Lung microvascular endothelial cell (primary cell): ENCODE measurements around the gene FMNL2. TPM values are rescaled to one million over a fixed set of nuclear protein-coding genes. Genes with fewer than 3 reads are reported as not detected.

Experiments used
- DNase-seq, 2 donors: peaks; one replicate each; pipeline versions ENCODE4 v3.0.0 to v3.0.0-alpha.2; 2010; ENCODE audit warnings: low read depth in 2 of 2
- total RNA-seq: library from RNA; depleted of rRNA; stranded (reverse); fragments of >200 nt; gene quantifications from 2 replicates; pipeline ENCODE4 v1.2.1, GENCODE V29; 2014

Gene FMNL2
- total RNA-seq, 1 donor from 2014 or later = 48.4 TPM

DNA sequence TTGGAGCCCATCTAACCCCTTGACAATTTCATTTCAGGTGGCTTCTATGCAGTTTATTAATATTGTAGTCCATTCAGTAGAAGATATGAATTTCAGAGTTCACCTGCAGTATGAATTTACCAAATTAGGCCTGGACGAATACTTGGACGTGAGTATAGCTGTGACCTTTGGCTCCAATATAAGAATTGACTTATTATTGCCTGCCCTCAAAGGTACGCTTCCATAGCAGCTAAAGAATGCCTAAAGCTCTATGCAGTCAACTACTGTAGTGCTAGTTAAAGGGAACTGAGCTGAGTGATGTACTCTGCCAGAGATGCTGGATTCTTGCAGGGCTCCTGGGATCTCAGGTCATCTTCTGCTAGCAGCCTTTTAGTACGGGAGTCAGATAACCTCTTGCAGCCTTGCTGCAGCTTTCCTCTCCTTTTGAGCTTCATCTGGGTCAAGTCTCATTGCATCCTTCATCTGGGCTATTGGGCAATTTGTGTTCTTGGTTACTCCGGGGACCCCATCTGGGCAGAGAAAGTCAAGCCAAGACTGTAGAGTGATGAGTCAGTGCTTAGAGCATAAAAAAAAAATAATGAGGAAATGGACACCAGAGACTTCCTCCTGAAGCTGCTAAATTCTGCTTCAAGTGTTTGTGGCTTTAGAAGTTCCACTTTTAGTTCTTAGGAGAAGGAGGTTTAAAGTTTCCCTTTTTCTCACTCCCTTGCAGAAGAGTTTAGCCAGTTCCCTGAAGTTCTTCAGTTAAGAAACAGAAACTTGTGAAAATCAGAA is 276.7 kb downstream of the FMNL2 start:
- DNase-seq = peak in 1 of 2 donors; percentile 74

DNA sequence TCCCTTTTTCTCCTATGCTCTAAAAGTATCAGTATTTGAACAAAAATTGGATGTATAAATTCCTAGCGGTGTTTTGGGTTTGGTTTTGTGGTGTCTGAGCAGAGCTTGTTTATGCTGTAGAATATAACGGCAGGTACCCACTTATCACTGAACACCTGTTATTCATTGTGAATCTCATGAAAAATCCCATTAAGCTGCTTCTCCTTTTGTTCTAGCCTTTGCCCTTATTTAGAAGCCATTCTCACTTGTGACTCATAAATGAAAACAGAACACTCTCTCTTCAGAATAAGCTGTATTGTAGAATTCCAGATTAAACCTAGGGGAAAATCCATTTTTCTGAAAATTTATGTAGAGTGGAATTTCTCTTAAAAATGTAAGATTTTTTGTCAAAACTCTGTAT is 278.3 kb downstream of the FMNL2 start:
- DNase-seq = no peak

DNA sequence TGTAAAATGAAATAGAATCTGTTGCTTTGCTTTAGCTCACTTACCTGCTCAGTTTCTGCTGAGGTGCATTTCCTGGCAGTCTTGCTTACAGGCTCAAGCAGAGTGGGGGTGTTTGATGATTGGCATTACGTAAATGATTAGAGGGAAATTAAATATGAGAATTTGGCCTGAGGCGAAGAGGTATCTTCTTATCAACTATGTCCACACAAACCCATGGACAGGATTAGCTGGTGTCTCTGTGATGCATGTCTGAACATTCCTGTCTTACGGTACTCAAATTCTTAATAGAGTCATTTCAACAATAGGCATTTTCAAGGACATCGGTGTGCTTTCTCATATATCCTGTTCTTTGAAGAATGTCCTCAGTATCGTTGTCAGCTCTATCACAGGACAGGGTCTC is 280.2 kb downstream of the FMNL2 start:
- DNase-seq = no peak

DNA sequence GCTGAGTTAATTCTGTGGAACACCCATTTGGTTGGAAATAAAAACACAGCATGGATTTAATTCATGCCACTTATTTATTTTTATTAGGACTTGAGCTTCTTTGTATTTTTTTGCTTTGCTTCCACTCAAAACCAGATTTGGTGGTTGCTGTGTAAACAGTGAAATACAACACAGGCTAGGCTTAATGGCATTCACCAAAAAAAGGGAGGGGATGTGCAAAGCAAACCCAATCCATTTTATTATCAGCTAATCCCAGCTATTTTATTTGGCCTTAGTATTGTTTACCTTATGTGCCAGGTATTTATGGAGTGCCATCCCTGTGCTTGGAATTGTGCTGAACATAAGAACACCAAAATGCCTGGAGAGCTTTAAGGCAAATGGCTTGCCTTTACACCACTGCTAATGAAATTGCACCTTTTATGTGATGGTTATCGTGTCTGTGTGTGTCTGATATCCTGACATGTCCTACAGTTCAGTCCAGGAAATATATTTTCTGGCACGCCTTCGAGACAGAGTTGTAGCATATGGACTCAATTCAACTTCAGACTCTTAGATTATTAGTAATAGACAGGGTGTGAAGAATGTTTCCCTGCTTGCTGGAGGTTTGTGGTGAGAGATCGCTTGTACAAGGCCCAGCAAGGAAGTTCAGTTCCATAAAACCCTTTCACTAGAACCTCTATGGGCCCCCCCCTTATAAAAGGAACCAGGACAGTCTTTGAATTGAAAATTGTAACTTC is 282.6 kb downstream of the FMNL2 start:
- peak in 1 of 2 donors; percentile 64 for DNase-seq

DNA sequence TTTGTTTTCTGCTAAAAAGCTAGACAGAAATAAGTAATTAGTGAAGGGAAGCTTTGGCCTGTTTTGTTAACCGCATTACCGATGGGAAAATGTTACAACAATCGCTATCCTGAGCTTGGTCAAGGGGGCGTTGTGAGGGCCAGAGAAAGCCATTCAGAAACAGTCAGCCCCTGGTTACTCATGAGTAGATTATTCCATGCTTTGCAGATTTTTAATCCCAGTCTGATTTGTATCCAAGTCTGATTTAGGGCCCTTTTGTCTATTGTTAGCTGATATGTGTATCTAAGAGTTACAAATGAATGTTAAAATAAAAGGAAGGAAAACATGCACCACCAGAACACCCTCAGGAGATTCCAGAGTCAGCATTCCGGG is 283.2 kb downstream of the FMNL2 start:
- DNase-seq = peak in 1 of 2 donors; percentile 66

DNA sequence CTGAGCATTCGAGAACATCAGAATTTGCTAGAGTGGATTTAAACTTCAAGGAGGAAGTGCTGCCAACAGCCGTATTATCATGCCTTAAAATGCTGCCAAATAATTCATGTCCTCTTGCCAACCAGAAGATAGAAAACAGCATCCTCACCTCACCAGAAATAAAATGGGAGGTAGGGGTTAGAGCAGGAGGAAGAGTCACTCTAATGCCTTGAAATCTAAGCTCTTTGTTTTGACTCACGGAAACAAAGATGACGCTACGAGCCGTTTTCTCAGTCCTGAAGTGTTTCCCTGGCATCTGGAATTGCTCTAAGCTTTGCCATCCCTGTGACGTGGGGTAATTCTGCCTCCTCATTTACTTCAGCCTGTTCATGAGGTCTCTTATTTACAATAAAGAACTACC is 285.2 kb downstream of the FMNL2 start:
- no peak for DNase-seq

DNA sequence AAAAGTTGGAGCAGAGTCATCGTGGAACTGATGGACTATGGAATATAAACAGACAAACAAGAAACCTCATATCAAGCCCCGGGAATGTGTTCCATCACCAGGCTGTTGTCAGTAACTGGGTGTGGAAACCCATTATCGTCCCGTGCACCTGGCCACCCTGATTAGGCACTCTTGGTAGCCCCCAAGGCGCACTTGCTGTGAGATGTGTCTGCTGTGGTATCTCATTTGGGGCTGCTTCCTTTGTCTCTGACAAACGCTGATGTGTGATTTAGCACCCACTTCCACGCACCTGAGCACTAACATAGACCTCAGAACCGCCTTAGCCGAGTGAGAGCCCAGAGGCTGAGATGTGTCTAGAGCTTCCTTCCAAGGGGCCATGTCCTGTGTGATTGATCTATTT is 286.0 kb downstream of the FMNL2 start:
- no peak for DNase-seq

DNA sequence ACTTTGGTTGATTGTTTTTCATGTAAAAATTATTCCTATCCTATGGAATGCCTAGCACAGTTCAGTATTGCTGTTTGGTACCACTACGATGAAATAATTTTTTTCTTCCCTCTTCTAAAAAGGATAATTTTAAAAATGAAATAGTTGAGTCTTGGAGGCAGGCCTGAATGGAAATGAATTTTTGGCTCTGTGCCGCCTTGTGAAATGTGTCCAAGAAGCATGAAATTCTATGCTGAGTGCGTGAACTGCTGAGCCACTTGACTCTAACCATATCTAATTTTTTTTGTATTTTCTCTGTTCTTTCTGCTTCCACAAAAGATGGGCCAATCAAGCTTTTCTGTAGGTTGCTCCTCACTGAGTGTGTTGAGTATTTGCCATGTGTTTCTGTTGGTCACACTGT is 287.2 kb downstream of the FMNL2 start:
- DNase-seq = no peak

DNA sequence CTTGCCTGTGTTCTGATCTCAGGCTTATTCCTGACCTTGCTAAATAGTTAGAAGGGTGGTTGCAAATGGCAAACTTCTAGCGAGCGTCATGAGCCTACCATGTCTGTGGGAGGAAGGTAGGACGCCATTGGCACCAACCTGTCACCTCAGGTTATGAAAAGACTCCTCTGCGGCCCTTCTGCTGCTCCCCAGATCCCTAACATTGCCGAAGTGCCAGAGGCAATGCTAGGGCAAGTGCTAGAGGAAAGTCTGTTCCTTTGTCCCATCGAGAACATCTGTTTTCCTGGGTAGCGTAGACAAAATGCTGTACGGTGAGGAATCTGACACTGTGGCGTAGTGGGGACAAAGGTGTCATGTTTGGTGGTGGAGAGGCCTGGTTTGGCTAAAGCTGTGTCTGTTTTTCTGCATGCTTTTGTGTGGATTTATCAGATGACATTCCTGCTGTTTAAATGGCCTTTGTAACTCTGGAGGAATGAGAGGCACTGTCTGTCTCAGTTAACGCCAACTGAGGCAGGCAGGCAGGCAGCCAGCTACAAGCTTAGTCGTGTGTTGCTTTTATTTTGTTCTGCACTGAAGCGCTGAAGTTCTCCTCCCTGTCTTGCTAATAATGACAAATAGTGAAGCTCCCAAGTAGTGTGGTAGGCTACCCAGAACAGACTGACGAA is 288.2 kb downstream of the FMNL2 start:
- DNase-seq = no peak

DNA sequence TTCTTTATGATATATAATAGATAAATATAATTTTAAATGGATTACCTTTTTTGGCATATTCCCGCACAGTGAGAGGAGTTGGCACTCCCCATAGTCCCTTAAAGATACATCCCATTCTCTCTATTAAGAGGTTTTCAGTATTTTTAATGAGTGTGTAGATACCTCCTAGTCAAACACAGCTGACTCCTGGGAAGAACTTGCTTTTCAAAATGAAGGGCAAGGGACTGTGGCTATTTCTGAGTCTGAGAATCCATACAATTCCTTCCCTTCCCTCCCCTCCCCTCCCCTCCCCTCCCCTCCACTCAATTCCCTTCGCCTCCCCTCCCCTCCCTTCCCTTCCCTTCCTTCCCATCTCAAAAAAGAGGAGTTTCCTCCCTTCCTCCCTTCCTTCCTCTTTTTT is 288.8 kb downstream of the FMNL2 start:
- no peak for DNase-seq

DNA sequence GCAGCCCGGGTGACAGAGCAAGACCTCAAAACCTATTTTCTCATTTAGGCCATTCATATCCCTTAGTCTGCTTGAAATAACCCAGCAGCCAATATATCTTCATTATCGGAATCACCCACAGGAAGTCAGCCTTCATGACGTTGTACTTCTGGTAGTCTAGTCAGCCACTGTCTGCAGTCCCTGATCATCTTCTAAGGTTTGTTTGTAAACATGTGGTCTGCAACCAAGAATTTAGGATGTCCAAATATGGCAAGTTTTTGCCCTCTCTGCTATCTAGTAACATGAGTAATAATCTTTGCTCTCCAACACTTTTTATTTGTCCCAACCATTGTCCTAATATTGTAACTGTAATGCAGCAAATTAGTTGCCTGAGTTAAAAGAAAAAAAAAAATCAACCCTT is 289.8 kb downstream of the FMNL2 start:
- no peak for DNase-seq

DNA sequence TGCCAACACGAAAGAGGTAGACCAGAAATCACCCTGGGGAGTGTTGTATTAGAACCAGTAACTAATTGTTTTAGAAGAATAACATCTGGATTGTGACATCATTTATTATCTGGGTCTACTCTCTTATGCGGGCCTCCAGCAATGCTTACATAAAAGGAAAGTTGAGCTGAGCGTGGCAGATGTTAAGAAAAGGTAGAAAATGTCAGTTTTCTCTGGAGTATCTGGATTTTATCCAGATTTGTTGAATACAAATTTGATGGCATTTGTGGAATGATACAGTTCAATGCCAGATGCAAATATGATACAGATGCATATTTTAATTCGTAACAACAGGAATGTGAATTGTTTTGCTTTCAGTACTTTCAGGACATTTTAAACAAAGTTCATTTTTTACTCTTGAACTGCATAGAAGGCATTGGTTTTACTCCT is 292.0 kb downstream of the FMNL2 start:
- no peak for DNase-seq

DNA sequence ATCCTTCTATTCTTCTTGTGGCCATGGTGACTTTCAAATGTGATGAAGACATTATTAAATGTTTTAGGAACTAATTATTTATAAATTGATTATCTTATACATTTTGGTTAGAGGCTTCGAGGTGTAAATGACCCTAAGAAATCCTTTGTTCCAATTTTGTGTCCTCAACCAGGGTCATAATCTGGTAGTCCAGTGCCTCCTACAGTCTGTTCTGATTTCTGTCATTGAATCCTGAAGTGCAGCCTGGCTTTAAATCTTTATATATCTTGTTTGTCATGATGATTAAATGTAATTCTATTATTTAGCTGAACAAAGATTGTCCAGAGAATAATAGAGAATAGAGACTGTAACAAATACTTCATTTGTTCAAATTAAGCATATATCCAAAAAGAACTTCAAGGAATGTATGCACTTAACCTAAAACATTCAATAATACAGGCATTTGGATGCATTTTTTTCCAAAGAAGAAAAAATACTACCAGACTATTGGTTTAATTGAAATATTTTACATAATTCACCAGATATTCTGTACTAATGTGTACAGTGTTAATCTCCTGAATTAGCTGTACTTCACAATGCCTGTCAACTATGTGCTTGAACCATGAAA is 292.5 kb downstream of the FMNL2 start:
- DNase-seq = peak; percentile 63 to 70

DNA sequence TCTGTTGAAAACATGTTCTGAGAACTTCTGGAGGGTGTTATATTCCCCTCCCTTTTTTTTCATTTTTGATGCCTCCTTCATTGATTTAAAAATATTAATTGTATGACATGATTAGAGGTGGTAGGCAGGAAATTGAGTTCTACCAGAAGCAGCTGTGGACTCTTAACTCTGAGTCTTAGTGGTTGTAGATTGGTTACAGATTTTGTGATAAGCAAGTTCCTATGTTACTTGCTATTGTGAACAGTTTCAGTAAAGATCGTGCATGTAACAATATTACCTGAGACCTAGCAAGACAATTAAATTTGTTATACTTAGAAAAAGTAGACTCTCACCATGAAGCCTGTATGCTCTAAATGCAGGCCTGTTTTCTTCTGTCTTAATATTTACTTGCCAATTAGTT is 294.2 kb downstream of the FMNL2 start:
- no peak for DNase-seq

DNA sequence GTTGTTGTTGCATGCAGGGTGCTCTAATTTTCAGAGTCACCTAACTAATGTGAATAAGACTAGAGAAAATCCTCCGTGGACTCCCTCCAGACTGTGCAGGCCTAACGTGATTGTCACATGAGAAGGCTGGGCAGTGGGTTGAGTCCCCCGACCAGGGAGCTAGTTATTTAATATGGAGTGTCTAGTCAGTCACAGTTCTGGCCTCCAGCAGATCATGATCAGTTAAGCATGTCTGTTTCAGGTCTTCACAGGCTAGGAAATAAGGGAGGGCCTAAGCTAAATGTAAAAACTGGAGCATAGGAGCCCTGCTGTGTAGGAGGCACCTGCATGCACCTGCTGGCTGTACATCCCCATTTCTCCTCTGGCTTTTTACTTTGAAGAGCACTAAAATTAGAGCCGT is 295.5 kb downstream of the FMNL2 start:
- DNase-seq = no peak

DNA sequence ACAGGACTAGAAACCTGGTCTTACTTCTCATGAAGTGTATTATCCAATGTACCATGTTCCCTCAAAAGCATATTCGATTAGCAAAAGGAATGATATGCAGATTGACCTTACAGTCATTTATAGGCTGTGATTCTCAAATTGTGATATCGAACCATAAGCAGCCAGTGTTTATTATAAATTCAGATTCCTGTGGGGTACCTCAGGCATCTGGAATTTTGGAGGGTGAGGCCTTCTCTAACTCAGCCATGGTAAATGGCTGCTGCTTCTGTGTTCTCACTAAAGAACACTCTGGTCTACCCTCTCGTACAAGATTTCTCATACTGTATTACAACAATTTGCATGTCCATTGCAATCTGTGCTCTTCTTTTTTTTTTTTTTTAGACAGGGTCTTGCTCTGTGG is 297.8 kb downstream of the FMNL2 start:
- DNase-seq = no peak

DNA sequence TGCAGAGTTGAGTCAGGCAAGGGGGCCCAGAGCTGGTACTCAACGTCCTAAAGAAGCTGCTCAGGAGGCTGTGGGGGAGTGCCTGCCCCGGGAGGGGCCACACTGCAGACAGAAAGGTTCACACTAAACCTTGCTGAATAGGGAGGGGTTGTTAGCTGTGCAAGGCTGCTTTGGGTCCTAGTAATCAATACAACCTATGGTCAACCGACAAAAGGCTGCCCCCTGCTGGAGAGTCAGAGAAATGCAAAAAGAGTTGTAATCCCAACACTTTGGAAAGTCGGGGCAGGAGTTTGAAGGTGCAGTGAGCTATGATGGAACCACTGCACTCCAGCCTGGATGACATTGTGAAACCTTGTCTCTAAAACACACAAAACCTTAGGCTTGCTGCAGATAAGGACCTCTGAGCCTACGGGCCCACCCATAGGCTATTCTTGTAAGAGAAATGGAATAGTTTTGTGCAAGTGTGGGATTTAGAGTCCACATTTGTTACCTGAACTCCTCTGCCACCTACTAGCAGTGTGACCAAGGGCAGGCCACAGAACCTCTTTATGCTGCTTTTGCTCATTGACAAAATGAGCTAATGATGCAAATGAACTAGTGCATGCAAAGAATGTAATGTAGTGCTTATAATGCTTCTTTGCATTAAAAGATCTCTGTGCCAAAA is 300.8 kb downstream of the FMNL2 start:
- peak; percentile 64 to 72 for DNase-seq

DNA sequence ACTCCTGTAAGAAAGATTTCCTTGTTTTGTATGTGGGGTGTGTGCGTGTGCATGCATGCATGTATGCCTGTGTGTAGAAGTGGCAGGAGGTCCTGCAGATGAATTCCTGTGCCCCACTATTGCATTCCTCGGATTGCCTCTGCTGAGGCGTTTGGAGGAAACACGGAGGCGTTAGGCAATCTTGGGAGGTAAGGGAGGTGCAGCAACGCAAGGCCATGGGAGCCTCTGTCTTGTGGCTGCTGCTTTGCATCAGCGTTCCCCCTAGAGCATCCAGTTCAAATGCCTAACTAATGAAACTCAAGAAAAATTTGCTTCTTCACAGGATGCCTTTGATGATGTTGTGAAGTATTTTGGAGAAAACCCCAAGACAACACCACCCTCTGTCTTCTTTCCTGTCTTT is 302.3 kb downstream of the FMNL2 start:
- DNase-seq = no peak

DNA sequence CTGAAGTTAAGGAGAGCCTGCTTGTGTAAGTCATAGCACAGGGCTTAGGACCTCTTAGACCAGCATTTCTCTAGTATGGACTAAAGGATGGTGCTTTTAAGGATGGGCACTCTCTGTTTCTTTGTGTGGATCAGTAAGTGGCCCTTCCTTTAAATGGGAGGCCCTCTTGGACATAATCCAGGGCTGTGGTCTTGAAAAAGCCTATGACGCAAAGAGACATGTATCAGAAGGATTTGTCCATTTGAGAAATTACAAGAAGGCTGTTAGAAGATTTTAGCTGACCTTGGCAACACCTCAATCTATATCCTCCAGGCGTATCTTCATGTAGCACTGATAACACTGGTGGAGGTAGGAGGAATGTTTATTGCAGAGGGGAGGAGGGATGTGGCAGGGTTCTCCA is 303.1 kb downstream of the FMNL2 start:
- no peak for DNase-seq

DNA sequence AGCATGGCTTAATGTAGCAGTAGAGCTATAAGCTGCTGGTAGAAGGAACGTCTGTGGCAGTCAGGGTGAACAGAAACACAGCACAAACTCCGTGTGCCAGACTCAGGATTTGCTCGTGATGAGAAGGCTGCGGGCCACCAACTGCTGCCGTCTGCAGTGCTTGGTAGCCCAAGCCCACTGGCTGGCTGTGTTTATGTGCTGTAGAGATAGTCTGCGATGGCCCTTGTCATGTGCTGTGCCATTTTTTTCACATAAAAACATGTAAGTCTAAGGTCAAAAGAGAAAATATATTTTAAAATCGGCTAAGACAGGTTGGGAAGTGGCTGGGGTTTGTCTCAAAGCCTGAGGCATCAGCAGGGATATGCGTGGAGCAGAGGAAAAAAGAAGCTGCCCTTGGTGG is 303.6 kb downstream of the FMNL2 start:
- DNase-seq = no peak

DNA sequence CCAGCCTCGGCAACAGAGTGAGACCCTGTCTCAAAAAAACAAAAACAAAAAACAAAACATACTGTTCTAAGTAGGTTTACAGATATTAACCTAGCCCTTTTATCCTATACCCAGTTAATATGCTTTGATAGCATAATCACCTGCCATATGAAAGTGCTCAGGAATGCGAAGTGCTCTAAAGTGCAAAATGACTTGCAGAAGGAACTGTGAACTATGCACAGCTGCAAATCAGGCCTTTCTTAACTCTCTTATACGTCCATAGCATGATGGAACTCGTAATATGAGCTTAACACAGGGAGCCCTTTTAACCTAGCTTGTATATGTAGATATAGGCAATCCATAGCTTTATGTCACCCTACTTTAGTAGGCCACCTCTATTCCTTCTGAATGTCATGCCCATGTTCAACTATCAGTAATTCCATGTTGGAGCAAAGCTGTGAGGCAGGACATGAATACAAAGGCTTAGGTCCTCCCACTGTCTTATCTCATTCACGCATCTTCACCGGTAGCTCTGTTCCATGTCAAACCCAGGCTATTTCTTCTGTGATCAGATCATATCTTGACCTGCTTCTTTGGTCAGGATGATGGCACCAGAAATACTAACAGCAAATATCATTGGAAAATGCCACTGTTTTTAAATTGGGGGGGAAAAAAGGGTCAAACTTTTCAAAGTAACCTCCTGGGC is 309.4 kb downstream of the FMNL2 start:
- no peak for DNase-seq
